ENCODE data around the gene CNTNAP2.

Gene CNTNAP2

GRCh38 chr7:146922782-146923181 lies 806.2 kb downstream of the CNTNAP2 start:
- no peak for DNase-seq

DNA sequence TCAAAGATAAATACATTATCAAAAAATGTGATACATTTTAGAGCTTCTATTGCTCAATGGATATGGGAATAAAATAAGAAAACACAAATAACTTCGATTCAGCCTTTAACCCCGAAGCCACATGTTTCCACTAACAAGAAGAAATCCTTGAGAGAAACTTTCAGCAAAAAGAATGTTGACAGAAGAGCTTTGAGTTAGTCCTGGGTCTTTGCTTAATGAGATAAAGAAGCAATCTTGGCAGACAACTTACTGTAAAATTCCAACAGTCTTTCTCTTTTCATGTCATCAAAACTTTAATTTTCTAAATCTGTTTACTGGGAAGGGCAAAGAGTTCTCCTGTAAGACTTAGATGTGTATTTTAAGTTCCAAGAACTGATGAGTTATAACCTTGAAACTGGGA lies 810.2 kb downstream of the CNTNAP2 start:
- DNase-seq: no peak

DNA sequence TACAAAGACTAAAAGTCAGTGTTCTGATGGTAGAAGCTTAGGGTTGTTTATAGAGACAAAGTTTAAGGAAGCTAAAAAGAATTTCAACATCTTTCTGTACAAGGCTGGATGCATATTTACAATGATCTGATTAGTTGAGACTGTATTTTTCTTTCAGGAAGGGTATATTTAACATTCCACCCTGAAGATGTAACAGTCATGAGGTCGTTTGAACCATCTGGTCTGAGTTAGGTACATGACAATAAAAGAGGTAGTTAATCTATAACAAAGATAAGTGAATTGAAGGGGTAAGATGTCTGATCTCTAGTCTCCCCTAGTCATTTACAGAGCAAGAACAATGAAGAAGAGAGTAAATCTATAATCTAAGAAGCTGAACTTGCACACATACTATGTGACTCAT lies 821.2 kb downstream of the CNTNAP2 start:
- DNase-seq: no peak

GRCh38 chr7:146943483-146943882 lies 826.9 kb downstream of the CNTNAP2 start:
- DNase-seq: no peak

DNA sequence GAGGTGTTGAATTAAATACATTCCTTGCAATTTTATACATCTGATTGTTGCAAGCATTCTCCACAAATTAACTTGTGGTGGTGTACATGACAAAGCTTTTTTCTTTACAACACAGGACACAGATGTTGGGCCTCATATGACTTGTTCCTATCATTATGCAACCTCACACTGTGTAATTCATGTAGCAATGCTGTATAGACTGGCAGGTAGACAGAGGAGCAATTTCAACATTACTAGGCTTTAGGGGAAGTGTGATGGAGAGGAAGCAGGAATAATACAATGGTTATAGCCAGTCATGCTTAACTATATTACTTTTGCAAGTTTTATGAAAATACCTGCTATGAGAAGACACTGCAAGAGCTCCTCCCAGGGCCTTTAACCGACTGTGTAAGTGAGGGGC lies 832.1 kb downstream of the CNTNAP2 start:
- peak; percentile 28 to 30 for DNase-seq

DNA sequence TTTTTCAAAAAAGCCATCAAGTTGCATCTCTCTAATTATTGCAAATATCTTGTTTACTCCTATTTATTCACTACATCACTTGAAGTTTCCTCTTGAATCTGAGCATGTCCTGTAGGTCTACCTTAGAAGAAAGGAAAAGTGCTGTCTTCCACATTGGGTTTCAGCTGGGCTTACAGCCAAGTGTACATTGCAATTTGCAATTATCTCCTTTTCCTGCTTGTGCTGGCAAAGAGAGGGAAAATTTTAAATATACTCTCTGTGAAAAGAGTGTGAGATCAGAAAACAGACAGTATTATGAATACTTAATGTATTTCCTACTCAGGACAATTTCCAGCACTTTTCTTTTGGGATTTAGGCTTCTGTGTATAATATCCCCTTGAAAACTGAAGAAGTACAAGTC lies 839.7 kb downstream of the CNTNAP2 start:
- DNase-seq: no peak

GRCh38 chr7:146956853-146957252 lies 840.3 kb downstream of the CNTNAP2 start:
- DNase-seq: no peak

DNA sequence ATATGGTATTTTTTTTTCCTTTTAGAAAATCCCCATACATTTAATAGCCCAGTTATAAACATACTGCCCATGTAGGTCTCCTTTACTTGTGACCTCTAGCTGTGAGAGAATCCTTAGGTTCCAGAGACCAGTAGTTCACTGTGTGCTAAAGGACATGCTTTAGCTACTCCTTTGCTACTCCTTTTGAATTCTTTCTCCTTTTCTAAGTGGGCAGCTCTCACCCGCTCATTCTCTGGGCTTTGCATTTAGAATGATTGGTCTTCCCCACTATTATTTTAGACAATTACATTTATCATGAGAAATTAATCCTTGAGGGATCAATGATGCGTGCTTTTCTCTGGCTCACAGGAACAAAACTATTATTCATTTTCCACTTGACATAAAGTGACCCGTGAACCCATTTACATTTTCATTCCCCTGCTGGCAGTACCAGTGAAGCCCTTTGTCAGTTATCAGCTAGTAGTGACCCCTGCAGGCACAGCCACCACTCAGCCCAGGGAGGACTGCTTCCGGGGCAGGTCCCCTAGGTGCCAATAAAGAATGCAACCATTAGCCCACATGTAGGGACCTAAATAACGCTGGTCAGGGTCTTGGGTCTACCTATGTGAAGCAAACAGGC lies 844.3 kb downstream of the CNTNAP2 start:
- no peak for DNase-seq

- no peak for DNase-seq
Observed at GRCh38 chr7:146961617-146962016, 845.0 kb downstream of the CNTNAP2 start.

DNA sequence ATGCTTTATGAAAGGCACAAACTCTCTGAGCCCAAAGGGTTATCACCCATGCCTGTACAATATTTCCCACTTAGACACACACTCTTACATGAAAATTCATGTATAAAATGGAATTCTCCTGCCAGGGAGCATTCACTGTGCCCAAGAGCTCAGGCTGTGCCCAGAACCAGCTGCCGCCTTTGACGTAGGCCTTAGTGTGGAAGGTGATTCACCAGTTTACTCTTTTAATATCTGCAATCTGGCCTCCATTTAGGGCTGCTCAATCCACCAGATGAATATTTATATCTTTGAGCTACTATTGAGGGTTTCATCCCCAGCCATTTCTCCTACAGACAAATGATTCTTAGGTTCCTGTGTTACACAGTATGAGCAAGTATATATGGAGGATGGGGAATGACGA lies 849.7 kb downstream of the CNTNAP2 start:
- no peak for DNase-seq

- DNase-seq: no peak
Observed at GRCh38 chr7:146982482-146982881, 865.9 kb downstream of the CNTNAP2 start.

DNA sequence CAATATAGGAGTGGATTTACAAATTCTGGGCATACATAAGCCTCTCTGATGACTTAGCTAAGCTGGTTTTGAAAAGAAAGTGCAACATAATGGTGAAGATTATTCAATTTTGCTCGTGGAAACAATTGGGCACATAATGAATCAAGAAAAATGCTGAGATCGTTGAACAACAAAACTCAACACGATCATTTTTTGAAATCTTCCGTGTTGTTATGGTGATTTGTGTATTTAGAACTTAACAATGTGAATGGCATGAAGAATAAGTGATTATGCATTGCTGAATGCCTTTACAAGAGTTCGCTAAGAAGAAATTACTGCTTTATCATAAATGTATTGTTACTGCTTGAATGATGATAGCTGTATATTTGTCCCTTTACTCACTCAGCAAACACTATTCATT lies 875.0 kb downstream of the CNTNAP2 start:
- no peak for DNase-seq

- DNase-seq: no peak
Observed at GRCh38 chr7:146993764-146994163, 877.2 kb downstream of the CNTNAP2 start.

DNA sequence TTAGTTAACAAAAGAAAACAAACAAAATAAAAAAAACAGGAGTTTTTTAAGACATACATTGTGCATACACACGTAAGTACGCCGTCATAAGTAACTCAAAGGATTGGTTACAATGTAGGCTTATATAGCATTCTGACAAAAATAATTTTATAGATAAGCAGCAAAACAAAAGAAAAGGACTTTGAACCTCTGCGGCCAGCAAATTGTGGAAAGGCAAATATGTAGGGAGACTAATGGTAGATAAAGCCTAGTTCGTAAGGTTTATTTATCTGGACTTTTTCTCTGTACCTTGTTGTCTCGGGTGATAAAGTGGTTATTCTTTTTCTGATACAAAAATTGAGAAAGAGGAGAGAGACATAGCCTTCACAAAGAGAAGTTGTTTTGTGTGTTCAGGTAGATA lies 891.9 kb downstream of the CNTNAP2 start:
- no peak for DNase-seq

DNA sequence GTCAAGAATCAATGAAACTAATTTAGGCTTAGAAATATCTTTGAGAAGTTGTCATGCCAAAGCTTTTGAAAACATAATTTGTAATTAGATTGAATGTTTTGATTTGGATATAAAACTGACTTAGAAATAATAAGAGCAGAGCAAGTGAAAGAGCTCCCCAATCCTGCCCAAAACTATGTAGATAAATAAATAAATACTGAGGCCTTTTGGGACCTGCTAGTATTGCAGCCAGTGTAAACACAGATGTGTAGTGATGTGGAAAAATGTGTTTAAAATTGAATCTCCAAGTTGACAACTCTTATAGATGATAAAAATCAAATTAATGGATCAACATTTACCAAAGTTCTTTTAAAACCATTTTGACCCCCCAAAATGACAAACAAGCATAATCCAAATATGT lies 896.1 kb downstream of the CNTNAP2 start:
- no peak for DNase-seq

GRCh38 chr7:147013825-147014224 lies 897.2 kb downstream of the CNTNAP2 start:
- DNase-seq: no peak

GRCh38 chr7:147014286-147014955 lies 897.8 kb downstream of the CNTNAP2 start:
- DNase-seq: no peak

DNA sequence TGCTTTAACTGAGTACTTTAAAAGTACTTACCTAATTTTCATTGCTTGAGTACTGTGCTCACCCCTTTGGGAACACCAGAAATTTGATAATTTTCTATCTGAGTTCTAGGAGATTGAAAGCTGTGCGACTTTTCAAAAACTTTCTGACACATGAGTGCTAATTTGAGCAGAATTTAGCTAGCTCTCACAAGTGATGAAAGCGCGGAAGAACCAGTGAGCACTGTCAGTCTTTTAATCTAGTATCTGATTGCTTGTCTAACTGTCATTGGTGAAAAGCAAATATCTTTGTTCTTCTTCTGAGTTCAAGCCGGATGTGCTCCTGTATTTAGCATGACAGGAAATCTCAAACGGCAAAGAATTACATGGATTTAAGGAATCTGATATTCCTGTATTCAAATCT lies 899.4 kb downstream of the CNTNAP2 start:
- no peak for DNase-seq

GRCh38 chr7:147022056-147022455 lies 905.5 kb downstream of the CNTNAP2 start:
- DNase-seq: no peak

DNA sequence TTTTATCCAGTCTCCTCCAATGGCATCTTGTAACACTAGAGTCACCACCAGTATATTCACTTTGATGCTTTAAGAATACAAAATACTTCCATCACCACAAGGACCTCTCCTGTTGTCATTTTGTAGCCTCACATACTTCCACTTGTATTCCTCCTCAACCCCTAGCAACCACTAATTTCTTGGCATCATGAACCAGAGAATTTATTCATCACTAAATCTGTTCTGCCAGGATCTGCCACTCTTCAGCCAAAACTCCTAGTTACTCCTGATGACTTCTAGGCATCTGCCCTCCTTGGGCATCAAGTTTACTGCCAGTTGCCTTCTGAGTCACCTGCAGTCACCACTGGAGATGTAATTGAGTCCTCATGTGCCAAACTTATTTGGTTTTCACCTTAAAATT lies 906.8 kb downstream of the CNTNAP2 start:
- DNase-seq: no peak

DNA sequence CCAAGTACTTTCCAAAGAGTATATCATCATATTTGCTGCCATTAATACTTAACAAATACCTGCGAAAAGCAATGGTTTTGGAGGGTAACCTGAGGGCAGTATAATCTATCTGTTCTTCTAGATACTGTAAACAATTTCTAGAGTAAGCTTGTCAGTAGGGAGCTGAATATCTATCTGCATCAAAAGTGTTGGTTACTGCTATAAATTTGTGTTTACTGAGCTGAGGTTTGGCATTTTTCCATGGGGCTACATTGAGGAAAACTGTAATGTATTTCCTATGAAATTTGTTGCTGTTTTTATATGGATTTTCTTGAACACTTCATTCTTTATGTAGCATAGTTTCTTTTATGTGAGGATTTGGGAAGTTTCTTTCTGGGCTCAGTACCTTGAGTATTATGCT lies 913.4 kb downstream of the CNTNAP2 start:
- no peak for DNase-seq

DNA sequence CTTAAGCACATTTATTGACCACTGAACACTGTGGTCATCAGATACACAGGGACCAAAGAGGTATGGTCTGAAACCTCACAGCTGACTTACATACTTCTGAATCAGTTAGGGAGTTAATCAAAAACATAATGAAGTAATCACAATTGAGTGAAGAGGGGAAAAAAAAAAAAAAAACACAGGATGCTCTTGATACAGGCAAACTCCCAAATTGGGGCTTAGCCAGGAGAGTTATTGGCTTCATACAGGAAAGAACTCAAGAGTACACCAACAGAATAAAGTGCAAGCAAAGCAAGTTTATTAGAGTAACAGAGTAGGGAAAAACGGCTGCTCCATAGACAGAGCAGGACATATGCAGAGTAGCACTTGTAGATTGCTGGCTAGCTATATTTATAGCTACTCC lies 917.0 kb downstream of the CNTNAP2 start:
- DNase-seq: no peak

DNA sequence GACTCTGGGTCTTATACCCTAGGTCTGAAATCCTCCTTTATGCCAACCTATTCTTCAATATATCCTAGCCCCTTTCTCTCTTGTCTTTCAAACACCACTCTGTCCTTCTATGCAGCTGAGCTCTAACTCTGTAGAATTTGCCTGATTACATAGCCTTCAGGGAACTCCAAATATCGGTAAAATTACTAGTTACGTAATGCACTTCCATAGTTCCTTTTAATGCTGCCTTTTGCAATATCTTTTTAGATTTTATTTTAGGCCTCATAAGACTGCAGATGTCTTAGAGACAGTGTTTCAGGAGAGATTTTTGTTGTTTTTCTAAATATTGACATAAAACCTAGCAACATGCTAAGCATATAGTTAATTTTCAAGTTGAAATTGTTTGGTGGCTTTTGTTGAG lies 924.8 kb downstream of the CNTNAP2 start:
- DNase-seq: no peak

- DNase-seq: no peak
Observed at GRCh38 chr7:147044941-147045340, 928.3 kb downstream of the CNTNAP2 start.

DNA sequence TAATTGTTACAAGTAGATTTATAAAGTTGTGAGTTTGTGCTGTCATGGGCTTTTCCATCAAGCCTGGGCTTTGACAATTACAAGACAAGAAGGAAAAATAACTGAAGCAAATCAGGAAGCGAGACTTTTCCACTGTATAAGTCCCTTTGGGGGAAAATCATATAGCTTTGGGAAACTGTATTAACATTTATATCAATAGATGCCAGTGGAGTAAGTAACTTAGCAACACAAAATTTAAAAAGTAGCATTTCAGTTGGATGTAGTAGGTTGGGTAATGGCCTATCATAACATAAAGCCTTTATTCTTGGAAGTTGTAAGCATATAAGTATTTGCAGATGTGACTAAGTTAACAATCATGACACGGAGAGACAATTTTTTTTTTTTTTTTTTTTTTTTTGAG lies 931.1 kb downstream of the CNTNAP2 start:
- no peak for DNase-seq

All from Kasumi-1 (cell line).